Right lobe of liver (tissue), 4 donors: ENCODE measurements around the gene CDC25C.

Experiments
- CTCF ChIP-seq, 4 donors: fragments of 200-600 bp in 3 of 4; fragments of 450-650 bp in 1 of 4; IDR thresholded peaks; one replicate each; pipeline versions ENCODE4 v1.5.1 to v1.8.0; 2016 to 2022; ENCODE audit warnings: antibody characterized with exemption in 4 of 4, mild to moderate bottlenecking in 2 of 4
- POLR2A ChIP-seq: fragments of 450-650 bp; IDR thresholded peaks from one replicate; pipeline ENCODE4 v1.6.1; 2017; ENCODE audit warnings: antibody characterized with exemption, mild to moderate bottlenecking
- donor health status: DM: no; HTN: no; CAD: no.
- donor health status: DM: no; HTN: no; CAD: no.
- donor health status: DM: no; HTN: yes; CAD: no.

- TF ChIP-seq CTCF (IDR thresholded peaks at IDR 0.05) (no peak), POLR2A (no peak)
Measured at GRCh38 chr5:138331449-138332368, at the start of gene CDC25C.
